SW480 (cell line): ENCODE measurements around the gene OVOL1.
"Not testable (repeated sequence)": the region's sequence is repeated elsewhere in the genome, so short reads cannot be mapped to it uniquely, and the experiment has no call there.

Experiments
- DNase-seq: peaks from one replicate; pipeline ENCODE4 v3.0.0-alpha.2; 2016; ENCODE audit warnings: low spot score

The OVOL1 gene

GRCh38 chr11:65816696-65817095 lies 29.8 kb downstream of the OVOL1 start:
- no peak for DNase-seq

DNA sequence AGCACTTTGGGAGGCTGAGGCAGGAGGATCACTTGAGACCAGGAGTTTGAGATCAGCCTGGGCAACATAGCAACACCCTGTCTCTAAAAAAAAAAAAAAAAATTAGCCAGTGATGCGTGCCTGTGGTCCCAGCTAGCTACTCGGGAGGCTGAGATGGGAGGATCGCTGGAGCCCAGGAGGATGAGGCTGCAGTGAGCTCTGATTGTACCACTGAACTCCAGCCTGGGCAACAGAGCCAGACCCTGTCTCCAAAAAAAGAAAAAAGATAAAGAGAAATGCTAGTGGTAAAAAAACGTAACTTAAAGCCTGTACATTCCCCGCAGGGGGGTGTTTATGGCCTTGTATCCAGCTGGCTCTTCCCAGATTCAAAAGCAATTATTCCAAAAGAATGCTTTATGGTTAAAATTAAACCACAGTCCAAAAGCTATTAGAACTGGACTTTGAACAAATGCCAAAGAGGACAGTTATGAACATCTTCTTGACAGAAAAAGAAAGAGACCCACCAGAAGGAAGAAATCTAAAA lies 30.5 kb downstream of the OVOL1 start:
- peak; percentile 47 for DNase-seq

DNA sequence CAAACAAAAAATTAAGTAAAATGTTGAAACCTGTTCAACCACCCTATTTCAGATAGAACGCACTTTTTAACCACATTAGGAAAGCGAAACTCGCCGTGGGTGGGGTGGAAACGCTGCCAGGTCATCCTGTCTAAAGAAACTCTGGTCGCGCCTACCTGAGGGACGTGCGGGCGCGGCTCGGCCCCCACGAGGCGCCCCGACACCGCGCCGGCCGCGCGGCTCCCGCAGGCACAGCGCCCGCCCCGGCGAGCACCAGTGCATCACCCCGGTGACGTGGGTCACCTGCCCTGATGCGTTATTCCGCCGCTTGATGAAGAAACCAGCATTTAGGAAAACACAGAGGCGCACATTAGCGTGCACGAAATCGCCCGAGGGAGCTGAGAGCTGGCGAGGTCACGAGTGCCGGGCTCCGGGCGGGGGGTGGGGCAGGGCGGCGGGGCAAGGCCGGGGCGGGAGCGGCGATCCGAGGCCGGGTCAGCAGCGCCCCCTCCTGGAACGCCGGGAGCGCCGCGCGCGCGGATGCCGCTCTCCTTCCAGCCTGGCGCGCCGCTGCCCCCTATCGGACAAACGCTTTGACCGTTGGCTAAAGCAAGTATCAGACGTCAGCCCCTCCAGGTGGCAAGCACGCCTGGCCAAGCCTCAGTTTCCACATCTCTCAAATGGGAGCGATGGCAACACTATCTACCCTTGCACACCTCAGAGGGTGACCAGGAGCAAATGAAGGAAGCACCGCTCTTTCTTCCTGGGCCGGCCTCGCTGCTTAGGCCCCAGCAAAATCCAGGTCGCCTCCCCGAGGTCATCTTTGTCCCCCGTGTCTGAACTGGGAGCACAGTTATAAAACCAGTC lies 31.2 kb downstream of the OVOL1 start:
- DNase-seq, result peak; percentile 78

DNA sequence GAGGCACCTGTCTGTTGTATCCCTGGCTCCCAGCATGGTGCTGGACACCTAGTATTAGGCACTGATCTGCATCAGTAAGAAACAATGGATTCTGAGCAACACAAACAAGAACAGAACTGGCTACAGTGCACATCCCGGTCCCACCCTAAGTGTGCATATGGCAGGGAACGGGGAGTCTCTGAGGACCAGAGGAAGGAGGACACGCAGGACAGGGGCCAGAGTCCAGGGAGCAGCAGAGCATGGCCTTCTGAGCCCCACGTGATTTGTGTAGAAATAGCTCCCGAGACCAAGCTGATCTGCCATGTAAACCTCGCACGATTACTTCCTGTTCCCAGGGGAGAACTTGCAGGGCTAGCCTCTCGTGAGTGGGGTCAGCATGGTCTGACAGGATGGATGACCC lies 34.2 kb downstream of the OVOL1 start:
- DNase-seq, result no peak

GRCh38 chr11:65822776-65823528 lies 36.1 kb downstream of the OVOL1 start:
- DNase-seq, result no peak

DNA sequence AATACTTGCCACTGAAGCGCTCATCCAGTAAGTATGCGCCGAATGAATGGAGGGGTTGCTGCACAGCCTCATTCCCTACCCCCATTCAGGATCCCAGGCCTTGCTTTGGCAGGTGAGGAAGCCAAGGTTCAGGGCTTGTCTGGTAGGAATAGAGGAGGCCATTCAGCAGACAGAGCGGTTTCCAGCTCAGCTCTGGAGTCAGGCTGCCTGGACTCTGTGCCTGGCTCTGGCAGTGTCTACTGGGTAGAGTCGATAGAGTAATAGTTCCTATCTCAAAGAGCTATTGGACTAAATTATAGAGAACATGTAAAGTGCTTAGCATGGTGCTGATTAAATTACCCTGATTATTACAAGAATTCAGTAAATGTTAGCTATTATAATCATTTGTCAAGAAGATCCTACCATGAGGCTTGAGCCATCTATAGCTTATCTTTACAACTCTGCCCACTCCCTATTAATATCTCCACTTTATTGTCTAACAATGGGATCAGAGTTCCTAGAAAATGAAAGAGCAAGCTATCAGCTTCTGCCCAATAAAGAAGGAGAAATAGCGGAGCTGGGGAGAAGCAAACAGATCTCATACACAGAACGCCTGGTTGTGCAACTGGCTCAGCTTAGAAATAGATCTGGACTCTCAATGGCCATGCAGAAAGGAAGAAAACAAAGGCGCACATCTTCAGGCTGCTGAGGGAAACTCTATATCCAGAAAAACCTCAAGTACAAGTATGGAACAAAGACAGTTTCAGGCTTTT lies 40.3 kb downstream of the OVOL1 start:
- DNase-seq, result no peak

- DNase-seq, result no peak
Observed at GRCh38 chr11:65829459-65829858, 42.6 kb downstream of the OVOL1 start.

- not testable (repeated sequence) for DNase-seq
Observed at GRCh38 chr11:65832231-65832630, 45.4 kb downstream of the OVOL1 start.

- DNase-seq, result no peak
Observed at GRCh38 chr11:65833297-65834030, 46.6 kb downstream of the OVOL1 start, which contains the start of gene SNX32. TSS of gene SNX32 (plus strand) at chr11:65833963. CDS start at chr11:65834066, 103 bp downstream.

GRCh38 chr11:65834202-65834601 lies 47.3 kb downstream of the OVOL1 start:
- no peak for DNase-seq

- DNase-seq, result no peak
Observed at GRCh38 chr11:65842144-65842543, 55.3 kb downstream of the OVOL1 start.

GRCh38 chr11:65843811-65844210 lies 56.9 kb downstream of the OVOL1 start:
- DNase-seq, result no peak

GRCh38 chr11:65844231-65844872 lies 57.5 kb downstream of the OVOL1 start:
- no peak for DNase-seq
